ENCODE data around the gene CDH26.

CDH26 gene

DNA sequence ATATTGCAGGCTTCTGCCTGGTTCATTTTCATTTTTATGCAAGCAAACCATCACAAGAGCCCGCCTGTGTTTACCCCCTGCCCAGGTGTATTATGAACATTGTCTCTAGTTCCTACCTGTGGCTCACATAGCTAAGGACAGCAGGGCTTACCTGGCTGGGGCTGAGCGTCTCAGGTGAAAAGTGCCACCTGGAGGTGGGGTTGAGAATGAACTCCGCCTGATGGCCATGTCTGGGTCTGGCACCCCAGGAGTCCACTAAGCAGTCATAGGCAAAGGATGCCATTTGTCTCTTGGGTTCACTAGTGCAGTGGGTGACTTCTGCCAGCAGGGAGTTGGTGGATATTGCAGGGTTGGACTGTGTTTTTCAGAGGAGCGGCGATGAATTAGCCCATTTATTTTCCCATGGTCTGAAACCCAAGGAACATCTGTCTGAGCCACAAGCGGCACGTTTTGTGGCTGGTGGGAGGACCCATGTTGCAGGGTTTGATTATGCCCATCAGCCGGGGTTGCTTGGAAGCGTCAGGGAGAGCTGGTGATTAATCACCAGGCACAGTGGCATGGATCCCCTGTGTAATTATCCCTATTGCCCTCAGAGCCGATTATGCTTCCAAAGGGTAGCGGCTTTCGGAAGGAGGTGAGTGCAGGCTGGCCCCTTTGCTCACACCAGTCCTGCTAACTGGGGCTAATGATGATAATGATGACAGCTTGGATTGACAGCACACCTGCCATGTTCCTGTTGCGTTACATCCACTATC, 92.1 kb downstream of the CDH26 start:
- no peak for DNase-seq

DNA sequence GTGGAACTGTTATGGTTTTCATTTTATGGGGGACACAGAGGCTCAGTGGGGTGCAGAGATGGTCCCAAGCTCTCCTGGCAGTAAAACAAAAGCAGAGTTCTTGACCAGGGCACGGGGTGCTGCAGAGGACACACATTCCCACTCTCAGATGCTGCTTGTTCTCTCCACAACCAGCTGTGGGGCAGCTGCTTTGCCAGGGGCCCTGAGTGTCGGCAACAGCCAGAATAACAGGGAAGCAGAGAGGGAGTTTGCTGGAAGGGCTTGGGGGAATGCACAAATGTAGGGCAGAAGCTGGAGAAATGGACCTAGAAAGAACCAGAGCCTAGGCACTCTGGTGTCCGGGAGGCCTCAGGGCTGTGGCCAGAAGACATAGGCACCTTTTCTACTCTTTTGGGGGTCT, 93.7 kb downstream of the CDH26 start:
- no peak for DNase-seq

GRCh38 chr20:60052322-60052721, 94.1 kb downstream of the CDH26 start:
- DNase-seq = no peak

GRCh38 chr20:60053125-60053817, 95.0 kb downstream of the CDH26 start:
- no peak for DNase-seq

GRCh38 chr20:60053818-60054190, 95.6 kb downstream of the CDH26 start:
- no peak for DNase-seq

- DNase-seq = no peak
Measured at GRCh38 chr20:60054716-60055634, 96.8 kb downstream of the CDH26 start.

- peak; percentile 53 for DNase-seq
Measured at GRCh38 chr20:60055740-60056139, 97.5 kb downstream of the CDH26 start.

- no peak for DNase-seq
Measured at GRCh38 chr20:60056407-60057122, 98.3 kb downstream of the CDH26 start.

- peak; percentile 72 for DNase-seq
Measured at GRCh38 chr20:60057123-60057865, 99.1 kb downstream of the CDH26 start.

- DNase-seq = peak; percentile 97
Measured at GRCh38 chr20:60057866-60058807, 99.9 kb downstream of the CDH26 start.

- no peak for DNase-seq
Measured at GRCh38 chr20:60058879-60059278, 100.7 kb downstream of the CDH26 start.

GRCh38 chr20:60060006-60060557, 101.9 kb downstream of the CDH26 start:
- no peak for DNase-seq

- DNase-seq = no peak
Measured at GRCh38 chr20:60060593-60060992, 102.4 kb downstream of the CDH26 start.

DNA sequence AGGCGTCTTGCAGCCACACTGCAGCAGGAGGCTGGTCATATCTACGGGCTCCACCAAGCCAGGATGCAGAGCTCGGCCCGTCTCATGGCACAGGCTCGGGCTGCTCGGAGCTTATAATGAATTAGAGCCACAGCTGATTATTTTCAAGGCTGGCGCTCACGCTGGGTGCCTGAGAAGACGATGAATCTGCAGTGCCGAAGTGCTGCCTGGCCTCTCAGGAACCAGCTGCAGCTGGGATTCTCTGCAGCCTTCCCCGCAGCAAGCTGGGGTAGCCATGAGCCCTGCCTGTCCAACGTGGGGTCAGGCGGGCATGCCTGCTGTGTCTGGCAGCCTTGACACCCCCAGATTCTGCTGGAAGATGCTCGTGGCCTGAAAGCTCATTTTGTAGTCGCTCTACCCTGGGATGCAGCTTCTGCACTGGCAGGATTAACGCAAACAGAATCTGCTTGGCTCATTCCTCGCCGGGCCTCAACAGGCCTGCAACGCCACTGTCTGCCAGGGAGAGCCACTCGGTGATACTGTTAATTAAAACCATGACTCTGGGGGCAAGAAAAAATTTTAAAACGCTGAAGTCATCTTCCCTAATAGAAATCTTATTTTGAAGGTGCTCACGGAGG, 104.3 kb downstream of the CDH26 start:
- DNase-seq = no peak

DNA sequence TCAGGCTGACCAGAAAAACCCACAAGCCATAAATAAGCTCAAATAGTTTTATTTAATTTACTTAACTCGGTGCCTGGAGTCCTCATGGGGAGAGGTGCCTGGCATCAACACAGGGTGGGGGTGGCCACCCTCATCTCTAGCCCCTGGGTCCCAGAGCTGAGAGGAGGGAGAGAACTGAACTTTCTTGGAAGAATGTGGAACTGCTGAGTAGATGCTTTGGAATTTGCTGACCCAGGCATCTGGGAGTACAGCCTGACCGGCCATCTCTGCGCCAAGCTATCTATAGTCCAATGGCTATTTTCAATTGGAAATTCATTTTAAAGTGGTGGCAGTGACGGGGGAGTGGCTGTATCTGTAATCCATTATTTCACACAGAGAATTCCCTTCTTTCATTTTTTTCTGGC, 104.8 kb downstream of the CDH26 start:
- no peak for DNase-seq

- DNase-seq = no peak
Measured at GRCh38 chr20:60063739-60064380, 105.6 kb downstream of the CDH26 start.

Data from GDM1 (cell line).